Stimulated activated naive B cell treated with anti-CD40 and anti-IgM and Interleukin-4, amounts not matched to agents 10 μg/mL and 1 μg/mL and 100 μg/mL, for 72 hours (primary cell): ENCODE results near the gene AKT2.

Experiments used
- ATAC-seq, 2 donors: fragments of 150-1000 bp; cut with Tn5 transposase; replicated peaks; 2 replicates each; pipeline ENCODE4 v1.10.0; 2021; ENCODE audit warnings: moderate library complexity in 1 of 2
- DNase-seq: peaks from one replicate; pipeline ENCODE4 v3.0.0; 2021
- H3K27ac Mint-ChIP-seq: one replicate; pipeline ENCODE4 v1.8.0; 2022; ENCODE audit warnings: mild to moderate bottlenecking, mixed read lengths
- H3K27me3 Mint-ChIP-seq, 2 donors: one replicate each; pipeline ENCODE4 v1.8.0; 2022; ENCODE audit warnings: mixed read lengths in 2 of 2
- H3K36me3 Mint-ChIP-seq, 2 donors: one replicate each; pipeline ENCODE4 v1.8.0; 2022; ENCODE audit warnings: mixed read lengths in 2 of 2, mild to moderate bottlenecking in 1 of 2
- H3K4me1 Mint-ChIP-seq, 2 donors: one replicate each; pipeline ENCODE4 v1.8.0; 2022; ENCODE audit warnings: mixed read lengths in 2 of 2, mild to moderate bottlenecking in 1 of 2
- H3K4me3 Mint-ChIP-seq, 2 donors: one replicate each; pipeline ENCODE4 v1.8.0; 2022; ENCODE audit warnings: mild to moderate bottlenecking in 2 of 2, mixed read lengths in 2 of 2, moderate library complexity in 1 of 2
- H3K9me3 Mint-ChIP-seq, 2 donors: one replicate each; pipeline ENCODE4 v1.8.0; 2022; ENCODE audit warnings: mixed read lengths in 2 of 2, mild to moderate bottlenecking in 1 of 2

AKT2 gene

GRCh38 chr19:40272261-40272660 is 12.9 kb downstream of the AKT2 start:
- DNase-seq = no peak
- ATAC-seq = no peak
- Mint-ChIP-seq H3K27me3 (no peaks in the 10 kb centered on the region), H3K9me3 (no peaks in the 10 kb centered on the region), H3K4me3 (no peak overlapping the region), H3K27ac (no peak overlapping the region), H3K36me3 (peaks cover 14 to 35% of the 10 kb centered on the region in 2 donors), H3K4me1 (peaks cover 45 to 70% of the 10 kb centered on the region in 2 donors)

DNA sequence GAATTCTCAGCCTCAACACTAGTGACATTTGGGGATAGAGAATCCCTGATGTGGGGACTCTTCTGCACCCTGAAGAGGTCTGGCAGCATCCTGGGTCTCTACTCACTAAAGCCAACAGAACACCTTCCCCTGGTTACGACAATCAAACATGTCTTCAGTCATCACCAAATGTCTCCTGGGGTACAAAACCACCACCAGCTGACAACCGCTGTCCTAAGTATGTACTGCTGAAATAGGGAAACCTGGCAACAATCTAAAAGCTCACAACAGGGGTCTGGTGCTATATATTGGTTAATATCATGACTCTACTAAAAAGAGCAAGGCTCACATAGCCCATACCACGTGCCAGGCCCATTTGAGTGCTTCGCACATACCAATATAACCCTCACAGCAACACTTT is 13.4 kb downstream of the AKT2 start:
- no peaks in the 10 kb centered on the region for H3K27me3 Mint-ChIP-seq
- H3K4me1 Mint-ChIP-seq = peaks cover 47 to 70% of the 10 kb centered on the region in 2 donors
- H3K27ac Mint-ChIP-seq = no peak overlapping the region
- peaks cover 18 to 39% of the 10 kb centered on the region in 2 donors for H3K36me3 Mint-ChIP-seq
- no peaks in the 10 kb centered on the region for H3K9me3 Mint-ChIP-seq
- DNase-seq = no peak
- ATAC-seq = no peak
- no peak overlapping the region for H3K4me3 Mint-ChIP-seq

- peaks cover 18 to 39% of the 10 kb centered on the region in 2 donors for H3K36me3 Mint-ChIP-seq
- no peak overlapping the region for H3K4me3 Mint-ChIP-seq
- H3K27me3 Mint-ChIP-seq = no peaks in the 10 kb centered on the region
- ATAC-seq (no peak), DNase-seq (no peak)
- H3K9me3 Mint-ChIP-seq = no peaks in the 10 kb centered on the region
- no peak overlapping the region for H3K27ac Mint-ChIP-seq
- peaks cover 49 to 71% of the 10 kb centered on the region in 2 donors for H3K4me1 Mint-ChIP-seq
These were observed 14.6 kb downstream of the AKT2 start for GRCh38 chr19:40270362-40271089.

GRCh38 chr19:40269216-40269940 is 15.8 kb downstream of the AKT2 start:
- Mint-ChIP-seq H3K4me1 (peaks cover 43 to 66% of the 10 kb centered on the region in 2 donors), H3K27ac (peak overlapping the region; percentile 67), H3K36me3 (peaks cover 25 to 47% of the 10 kb centered on the region in 2 donors)

DNA sequence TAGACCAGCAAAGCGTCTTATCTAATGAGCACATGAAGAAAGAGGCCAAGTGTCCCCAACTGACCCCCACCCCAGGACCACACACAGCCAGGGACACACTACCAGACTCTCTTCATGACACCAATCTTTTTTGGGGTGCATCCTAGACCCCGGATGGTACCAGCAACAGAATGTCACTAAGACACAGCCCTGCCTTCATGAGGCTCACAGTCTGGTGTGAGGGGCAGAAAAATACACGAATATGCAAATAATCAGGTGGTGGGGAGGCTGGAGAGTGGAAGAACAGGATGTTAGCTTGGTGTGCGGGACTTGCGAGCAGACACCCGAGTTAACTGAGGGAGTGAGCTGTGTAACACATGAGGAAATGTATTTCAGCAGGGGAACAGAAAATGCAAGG is 17.5 kb downstream of the AKT2 start:
- no peak for ATAC-seq
- no peak overlapping the region for H3K4me3 Mint-ChIP-seq
- peaks cover 42 to 69% of the 10 kb centered on the region in 2 donors for H3K4me1 Mint-ChIP-seq
- peaks cover 39 to 57% of the 10 kb centered on the region in 2 donors for H3K36me3 Mint-ChIP-seq
- no peaks in the 10 kb centered on the region for H3K27me3 Mint-ChIP-seq
- H3K27ac Mint-ChIP-seq = peak overlapping the region; percentile 72
- no peak for DNase-seq
- H3K9me3 Mint-ChIP-seq = no peaks in the 10 kb centered on the region

More at GRCh38 chr19:40269216-40269940, 15.8 kb downstream of the AKT2 start:
- ATAC-seq = no peak
- DNase-seq = no peak
- Mint-ChIP-seq H3K4me3 (no peak overlapping the region), H3K27me3 (no peaks in the 10 kb centered on the region), H3K9me3 (no peaks in the 10 kb centered on the region)

GRCh38 chr19:40266912-40267600 is 18.1 kb downstream of the AKT2 start:
- peaks cover 40 to 69% of the 10 kb centered on the region in 2 donors for H3K4me1 Mint-ChIP-seq
- no peak overlapping the region for H3K4me3 Mint-ChIP-seq
- H3K27ac Mint-ChIP-seq = peak overlapping the region; percentile 72

DNA sequence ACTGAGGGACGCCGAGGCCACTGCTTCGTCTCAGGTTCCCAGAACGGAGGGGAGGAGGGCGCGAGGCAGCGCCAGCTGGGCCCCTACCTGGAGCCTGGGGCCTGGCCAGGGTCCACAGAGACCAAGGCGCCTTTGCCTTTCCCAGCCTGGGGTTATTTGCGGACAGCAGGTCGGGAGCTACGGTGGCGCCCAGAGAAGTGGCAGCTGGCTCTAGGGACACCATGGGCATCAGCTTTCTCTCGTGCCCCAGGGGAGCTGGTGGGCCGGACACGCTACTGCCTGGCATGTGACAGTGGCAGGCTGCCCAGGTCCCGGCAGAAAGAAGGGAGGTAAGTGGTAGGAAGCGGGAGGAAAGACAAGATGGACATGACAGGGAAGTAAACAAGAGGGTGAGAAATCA is 19.0 kb downstream of the AKT2 start:
- Mint-ChIP-seq H3K9me3 (no peaks in the 10 kb centered on the region), H3K27ac (no peak overlapping the region), H3K4me1 (peaks cover 41 to 75% of the 10 kb centered on the region in 2 donors), H3K4me3 (no peak overlapping the region), H3K27me3 (no peaks in the 10 kb centered on the region), H3K36me3 (peaks cover 48 to 70% of the 10 kb centered on the region in 2 donors)
- DNase-seq = no peak
- no peak for ATAC-seq

More at GRCh38 chr19:40266912-40267600, 18.1 kb downstream of the AKT2 start:
- Mint-ChIP-seq H3K36me3 (peaks cover 44 to 63% of the 10 kb centered on the region in 2 donors), H3K9me3 (no peaks in the 10 kb centered on the region), H3K27me3 (no peaks in the 10 kb centered on the region)
- DNase-seq = no peak
- ATAC-seq = no peak

DNA sequence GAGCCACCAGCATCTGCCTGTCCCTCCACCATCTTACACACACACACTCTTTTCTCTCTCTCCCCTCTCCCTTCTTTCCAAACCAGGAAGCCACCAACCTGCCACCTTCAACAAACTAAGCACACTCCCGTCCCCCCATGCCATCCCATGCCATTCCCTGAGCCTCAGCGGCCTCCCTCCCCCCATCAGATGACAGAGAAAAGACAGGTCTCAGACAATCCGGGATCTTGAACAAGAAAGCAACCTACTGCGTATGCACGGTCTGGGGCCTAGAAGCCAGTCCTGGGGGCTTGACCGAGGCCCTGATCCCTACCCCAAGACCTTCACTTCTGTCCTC is 19.4 kb downstream of the AKT2 start:
- peaks cover 47 to 74% of the 10 kb centered on the region in 2 donors for H3K36me3 Mint-ChIP-seq
- H3K4me1 Mint-ChIP-seq = peaks cover 42 to 78% of the 10 kb centered on the region in 2 donors
- DNase-seq (no peak), ATAC-seq (no peak)
- no peak overlapping the region for H3K4me3 Mint-ChIP-seq
- no peaks in the 10 kb centered on the region for H3K27me3 Mint-ChIP-seq
- H3K27ac Mint-ChIP-seq = peak overlapping the region; percentile 15
- H3K9me3 Mint-ChIP-seq = no peaks in the 10 kb centered on the region

- H3K9me3 Mint-ChIP-seq = no peaks in the 10 kb centered on the region
- peaks cover 44 to 71% of the 10 kb centered on the region in 2 donors for H3K36me3 Mint-ChIP-seq
- DNase-seq (no peak), ATAC-seq (no peak)
- H3K4me3 Mint-ChIP-seq = no peak overlapping the region
- peaks cover 44 to 79% of the 10 kb centered on the region in 2 donors for H3K4me1 Mint-ChIP-seq
- no peaks in the 10 kb centered on the region for H3K27me3 Mint-ChIP-seq
- H3K27ac Mint-ChIP-seq = peak overlapping the region; percentile 15
These were observed 19.9 kb downstream of the AKT2 start for GRCh38 chr19:40265055-40265762.

- ATAC-seq (no peak), DNase-seq (no peak)
- Mint-ChIP-seq H3K36me3 (peaks cover 44 to 67% of the 10 kb centered on the region in 2 donors), H3K4me3 (no peak overlapping the region), H3K27me3 (no peaks in the 10 kb centered on the region), H3K4me1 (peaks cover 41 to 77% of the 10 kb centered on the region in 2 donors), H3K9me3 (no peaks in the 10 kb centered on the region), H3K27ac (no peak overlapping the region)
These were observed 20.7 kb downstream of the AKT2 start for GRCh38 chr19:40264314-40265054.

DNA sequence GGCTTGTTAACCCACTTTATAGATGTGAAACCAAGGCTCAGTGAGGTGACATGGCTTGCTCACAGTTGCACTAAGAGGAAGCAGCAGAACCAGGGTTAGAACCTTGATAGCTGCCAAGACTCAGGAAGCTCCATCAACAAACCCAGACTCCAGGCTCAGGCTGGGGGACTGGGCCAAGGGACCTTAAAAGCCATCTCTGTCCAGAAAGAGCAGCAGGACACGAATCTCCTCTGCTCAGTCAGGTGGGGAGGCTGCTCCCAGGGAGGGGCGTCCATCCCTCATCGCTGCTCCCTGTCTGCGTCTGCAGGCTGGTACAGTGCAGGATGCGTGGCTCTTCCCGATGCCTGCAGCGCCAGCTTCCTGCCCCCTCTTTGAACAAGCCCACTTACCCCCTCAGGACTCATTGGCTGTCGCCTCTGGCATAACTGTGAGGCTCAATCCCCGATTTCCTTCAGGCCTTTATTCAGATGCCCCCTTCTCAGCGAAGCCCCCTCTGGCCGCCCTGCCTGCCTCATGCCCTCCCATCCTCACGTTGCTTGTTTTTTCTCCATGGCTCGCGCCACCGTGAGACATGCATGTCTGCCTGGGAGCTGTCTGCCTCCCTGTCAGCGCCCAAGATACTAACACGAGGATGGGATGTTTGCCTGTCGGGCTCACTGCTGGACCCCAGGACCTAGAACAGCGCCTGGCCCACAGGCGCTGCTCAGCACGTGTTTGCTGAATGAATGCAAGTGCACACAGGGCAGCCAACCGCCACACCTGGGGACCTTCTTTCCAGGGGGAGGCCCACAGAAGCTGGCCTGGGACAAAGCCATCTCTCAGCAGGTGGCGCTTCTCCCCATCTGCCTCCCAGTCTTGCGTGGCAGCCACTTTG is 21.5 kb downstream of the AKT2 start:
- peaks cover 41 to 77% of the 10 kb centered on the region in 2 donors for H3K4me1 Mint-ChIP-seq
- H3K9me3 Mint-ChIP-seq = no peaks in the 10 kb centered on the region
- H3K4me3 Mint-ChIP-seq = no peak overlapping the region
- no peaks in the 10 kb centered on the region for H3K27me3 Mint-ChIP-seq
- no peak for ATAC-seq
- DNase-seq = no peak
- H3K27ac Mint-ChIP-seq = peak overlapping the region; percentile 47
- H3K36me3 Mint-ChIP-seq = peaks cover 46 to 65% of the 10 kb centered on the region in 2 donors

- H3K27ac Mint-ChIP-seq = no peak overlapping the region
- peaks cover 45 to 62% of the 10 kb centered on the region in 2 donors for H3K36me3 Mint-ChIP-seq
- no peak overlapping the region for H3K4me3 Mint-ChIP-seq
- ATAC-seq (no peak), DNase-seq (no peak)
- H3K4me1 Mint-ChIP-seq = peaks cover 38 to 74% of the 10 kb centered on the region in 2 donors
- H3K9me3 Mint-ChIP-seq = no peaks in the 10 kb centered on the region
- no peaks in the 10 kb centered on the region for H3K27me3 Mint-ChIP-seq
These were observed 22.7 kb downstream of the AKT2 start for GRCh38 chr19:40262422-40262821.

GRCh38 chr19:40261631-40262030 is 23.5 kb downstream of the AKT2 start:
- DNase-seq (no peak), ATAC-seq (no peak)

More at GRCh38 chr19:40261631-40262030, 23.5 kb downstream of the AKT2 start:
- Mint-ChIP-seq H3K9me3 (no peaks in the 10 kb centered on the region), H3K4me1 (peaks cover 36 to 74% of the 10 kb centered on the region in 2 donors), H3K27me3 (no peaks in the 10 kb centered on the region), H3K27ac (no peak overlapping the region), H3K4me3 (no peak overlapping the region), H3K36me3 (peaks cover 39 to 61% of the 10 kb centered on the region in 2 donors)
